NCI-H1694 treated with DMSO at 0.1 percent for 48 hours (cell line): ENCODE measurements around the gene METTL27.
"Not testable (repeated sequence)": the region's sequence is repeated elsewhere in the genome, so short reads cannot be mapped to it uniquely, and the experiment has no call there.

Experiments used
- DNase-seq: peaks from one replicate; lab custom pipeline; 2025; lab: John Stamatoyannopoulos, UW

METTL27 gene

DNA sequence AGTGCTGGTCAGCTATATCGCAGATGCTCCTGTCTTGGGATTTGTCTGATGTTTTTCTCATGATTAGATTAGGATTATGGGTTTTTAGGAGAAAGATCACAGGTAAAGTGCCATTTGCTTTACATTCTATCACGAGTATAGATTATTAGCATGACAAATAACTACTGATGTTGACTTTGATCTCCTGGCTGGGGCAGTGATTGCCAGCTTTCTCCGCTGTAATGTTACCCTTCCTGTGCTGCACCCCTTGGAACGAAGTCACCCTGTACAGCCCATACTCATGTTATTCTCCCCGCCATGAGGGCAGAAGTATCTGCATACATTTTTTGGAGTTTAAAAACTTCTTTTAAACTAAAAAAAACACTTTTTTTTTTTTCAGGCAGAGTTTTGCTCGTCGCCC is 22.3 kb downstream of the METTL27 start:
- DNase-seq, result no peak

DNA sequence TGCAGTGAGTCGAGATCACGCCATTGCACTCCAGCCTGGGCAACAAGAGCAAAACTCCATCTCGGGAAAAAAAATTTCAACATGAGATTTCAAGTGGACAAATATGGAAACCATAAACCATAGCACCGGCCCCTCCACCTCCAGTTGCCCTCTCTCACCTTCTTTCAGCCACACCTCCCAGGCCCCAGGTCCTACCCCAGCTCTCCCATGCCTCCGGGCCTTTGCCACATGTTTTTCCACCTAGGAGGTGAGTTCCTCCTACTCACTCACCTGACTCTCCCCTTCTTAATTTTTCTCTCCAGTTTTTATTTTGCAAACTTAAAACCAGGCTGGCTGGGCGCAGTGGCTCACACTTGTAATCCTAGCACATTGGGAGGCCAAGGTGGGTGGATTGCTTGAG is 25.2 kb downstream of the METTL27 start:
- no peak for DNase-seq

DNA sequence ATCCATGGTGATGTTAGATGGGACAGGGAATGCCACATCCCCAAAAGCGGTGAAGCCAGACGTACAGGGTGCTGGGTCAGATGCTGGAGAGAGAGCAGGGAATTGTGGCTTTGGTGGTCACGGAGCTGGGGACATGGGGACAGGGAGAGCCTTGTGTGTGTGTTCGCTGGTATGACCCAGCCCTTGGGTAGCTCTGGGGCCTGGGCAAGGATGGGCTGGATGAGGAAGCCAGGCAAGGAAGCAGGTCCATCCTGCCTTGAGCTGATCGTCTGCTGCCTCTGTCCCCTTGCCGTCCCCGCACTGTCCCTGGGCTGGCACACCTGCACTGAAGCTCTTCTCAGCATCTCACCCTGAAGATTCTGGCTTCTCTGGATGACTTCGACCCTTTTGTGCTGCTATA is 26.9 kb downstream of the METTL27 start:
- DNase-seq, result no peak

DNA sequence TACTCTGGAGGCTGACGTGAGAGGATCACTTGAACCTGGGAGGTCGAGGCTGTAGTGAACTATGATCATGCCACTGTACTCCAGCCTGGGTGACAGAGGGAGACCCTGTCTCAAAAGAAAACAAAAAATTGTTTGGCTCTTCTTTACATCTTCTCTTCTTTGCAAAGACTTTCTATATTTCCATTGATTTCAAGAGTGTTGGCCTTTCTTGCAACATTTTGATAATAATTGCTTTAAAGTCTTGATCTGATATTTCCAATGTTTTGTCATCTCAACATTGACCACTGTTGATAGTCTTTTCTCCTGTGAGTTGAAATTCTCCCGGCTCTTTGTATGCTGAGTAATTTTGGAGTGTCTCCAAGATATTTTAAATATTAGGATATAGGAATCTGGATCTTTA is 29.3 kb downstream of the METTL27 start:
- DNase-seq, result no peak

DNA sequence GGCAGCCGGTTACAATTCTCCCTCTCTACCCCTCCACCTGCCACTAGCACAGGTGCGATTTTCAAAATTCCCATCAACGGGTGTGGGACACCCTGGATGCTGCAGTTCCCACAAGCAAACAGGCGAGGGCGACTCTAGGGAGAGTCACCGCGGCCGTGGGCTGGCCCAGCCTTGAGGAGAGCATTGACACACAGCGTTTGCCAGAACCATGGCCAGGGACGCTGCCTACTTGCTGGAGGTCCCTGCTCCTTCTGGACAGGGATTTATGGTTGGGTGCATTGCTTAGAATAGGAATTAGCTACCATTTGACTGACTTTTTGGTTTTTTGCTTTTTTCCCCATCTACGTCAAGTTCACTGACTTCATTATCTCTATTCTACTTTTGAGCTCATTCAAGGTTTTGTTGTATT is 30.6 kb downstream of the METTL27 start:
- peak; percentile 39 for DNase-seq

DNA sequence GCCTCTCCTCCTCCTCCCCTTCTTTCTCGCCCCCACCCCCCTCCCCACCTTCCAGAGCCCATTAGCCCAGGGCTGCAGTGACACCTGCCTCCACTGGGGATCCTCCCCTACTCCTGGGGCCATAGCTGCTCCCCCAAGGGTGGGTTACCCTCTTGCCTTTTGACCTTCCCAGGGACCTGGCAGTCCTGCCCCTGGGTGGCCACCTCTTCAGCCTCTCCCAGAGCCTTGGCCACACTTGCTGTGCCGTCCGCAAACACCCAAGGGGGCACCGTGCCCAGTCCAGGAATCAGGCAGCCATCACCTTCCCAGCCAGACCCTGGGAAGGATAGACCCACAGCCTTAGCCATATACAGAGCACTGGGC is 31.3 kb downstream of the METTL27 start:
- DNase-seq, result no peak

DNA sequence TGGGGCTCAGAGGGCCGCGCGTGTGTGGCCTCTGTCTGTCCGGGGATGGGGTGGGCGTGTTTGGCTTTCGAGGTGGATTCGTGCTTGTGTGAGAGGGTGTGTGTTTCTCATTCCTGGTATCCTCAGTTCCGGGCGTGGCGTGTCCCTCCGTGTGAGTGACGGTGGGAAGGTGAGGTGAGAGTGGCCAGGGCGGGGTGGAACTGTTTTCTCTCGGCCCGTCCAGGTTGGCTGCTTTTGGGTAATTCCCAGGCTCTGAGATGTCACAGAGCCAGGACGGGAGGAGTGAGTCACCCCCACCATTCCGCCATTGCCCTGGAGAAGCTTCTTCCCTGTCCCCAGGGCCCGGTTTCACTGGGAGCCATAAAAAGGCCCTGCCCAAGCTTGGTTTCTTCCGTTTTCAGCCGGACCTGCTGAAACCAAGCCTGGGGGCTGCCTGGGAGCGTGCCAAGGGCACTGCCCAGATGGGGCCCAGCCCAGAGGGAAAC is 32.8 kb downstream of the METTL27 start:
- DNase-seq, result no peak

DNA sequence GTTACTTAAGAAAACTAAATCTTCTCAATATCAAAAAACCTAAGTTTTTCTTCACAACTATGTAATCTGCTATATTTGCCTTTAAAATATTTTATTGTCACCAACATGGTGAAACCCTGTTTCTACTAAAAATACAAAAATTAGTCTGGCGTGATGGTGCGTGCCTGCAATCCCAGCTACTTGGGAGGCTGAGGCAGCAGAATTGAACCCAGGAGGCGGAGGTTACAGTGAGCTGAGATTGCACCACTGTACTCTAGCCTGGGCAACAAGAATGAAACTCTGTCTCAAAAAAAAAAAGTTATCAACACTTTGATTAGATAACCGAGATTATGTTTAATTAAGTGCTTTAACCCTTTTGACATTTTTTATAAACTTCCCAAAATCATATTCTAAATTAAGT is 39.9 kb downstream of the METTL27 start:
- no peak for DNase-seq

DNA sequence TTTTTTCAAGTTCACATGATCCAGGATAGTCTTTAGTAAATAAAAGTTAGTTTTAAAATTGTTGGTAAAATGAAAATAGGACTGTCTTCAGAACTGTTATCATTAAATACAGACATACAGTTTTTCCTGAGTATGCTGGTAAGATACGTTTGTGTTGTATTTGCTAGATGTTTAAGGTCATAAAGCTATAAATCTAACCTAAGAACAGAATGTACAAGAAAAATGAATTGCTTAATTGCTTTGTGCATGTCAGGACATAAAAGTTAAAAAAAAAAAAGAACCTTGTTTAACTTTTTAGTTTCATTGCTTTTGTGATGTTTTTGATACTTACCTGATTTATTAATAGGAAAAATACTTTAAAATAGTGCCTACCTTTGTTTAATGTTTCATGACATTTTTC is 40.7 kb downstream of the METTL27 start:
- DNase-seq, result no peak

DNA sequence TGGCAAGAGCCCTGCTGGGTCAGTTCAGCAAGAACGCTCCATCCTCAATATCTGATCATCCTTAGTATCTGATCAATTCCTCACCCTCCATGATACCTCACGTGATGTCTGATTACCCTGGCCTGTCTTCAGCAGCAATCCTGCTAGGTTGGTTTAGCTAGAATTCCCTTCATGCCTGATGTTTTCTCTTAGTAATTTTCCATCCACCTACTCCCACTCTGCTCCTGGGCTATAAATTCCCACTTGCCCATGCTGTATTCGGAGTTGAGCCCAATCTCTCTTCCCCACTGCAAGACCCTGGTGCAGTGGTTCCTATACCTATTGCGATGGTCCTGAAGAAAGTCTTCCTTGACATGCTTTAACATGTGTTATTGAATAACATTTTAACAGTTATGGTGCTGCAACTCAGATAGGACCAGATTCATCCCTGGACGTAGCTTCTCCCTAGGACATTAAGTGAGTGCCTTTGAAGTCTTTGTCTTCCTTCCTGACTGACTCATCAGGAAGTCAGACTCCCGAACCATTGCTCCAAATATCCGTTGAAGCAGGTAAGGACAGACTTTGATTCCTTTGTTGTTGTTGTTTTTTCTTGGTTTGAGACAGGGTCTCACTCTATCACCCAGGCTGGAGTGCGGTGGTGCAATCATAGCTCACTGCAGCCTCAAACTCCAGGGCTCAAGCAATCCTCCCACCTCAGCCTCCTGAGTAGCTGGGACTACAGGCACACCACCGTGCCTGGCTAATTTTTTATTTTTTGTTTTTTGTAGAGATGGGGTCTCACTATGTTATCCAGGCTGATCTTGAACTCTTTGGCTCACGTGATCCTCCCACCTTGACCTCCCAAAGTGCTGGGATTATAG is 42.8 kb downstream of the METTL27 start:
- DNase-seq, result no peak

DNA sequence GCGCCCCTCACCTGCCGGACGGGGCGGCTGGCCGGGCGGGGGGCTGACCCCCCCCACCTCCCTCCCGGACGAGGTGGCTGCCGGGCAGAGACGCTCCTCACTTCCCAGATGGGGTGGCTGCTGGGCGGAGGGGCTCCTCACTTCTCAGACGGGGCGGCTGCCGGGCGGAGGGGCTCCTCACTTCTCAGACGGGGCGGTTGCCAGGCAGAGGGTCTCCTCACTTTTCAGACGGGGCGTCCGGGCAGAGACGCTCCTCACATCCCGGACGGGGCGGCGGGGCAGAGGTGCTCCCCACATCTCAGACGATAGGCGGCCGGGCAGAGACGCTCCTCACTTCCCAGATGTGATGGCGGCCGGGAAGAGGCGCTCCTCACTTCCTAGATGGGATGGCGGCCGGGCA is 45.1 kb downstream of the METTL27 start:
- not testable (repeated sequence) for DNase-seq

DNA sequence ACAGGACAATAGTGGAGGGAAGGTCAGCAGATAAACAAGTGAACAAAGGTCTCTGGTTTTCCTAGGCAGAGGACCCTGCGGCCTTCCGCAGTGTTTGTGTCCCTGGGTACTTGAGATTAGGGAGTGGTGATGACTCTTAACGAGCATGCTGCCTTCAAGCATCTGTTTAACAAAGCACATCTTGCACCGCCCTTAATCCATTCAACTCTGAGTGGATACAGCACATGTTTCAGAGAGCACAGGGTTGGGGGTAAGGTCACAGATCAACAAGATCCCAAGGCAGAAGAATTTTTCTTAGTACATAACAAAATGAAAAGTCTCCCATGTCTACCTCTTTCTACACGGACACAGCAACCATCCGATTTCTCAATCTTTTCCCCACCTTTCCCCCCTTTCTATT is 45.7 kb downstream of the METTL27 start:
- not testable (repeated sequence) for DNase-seq

DNA sequence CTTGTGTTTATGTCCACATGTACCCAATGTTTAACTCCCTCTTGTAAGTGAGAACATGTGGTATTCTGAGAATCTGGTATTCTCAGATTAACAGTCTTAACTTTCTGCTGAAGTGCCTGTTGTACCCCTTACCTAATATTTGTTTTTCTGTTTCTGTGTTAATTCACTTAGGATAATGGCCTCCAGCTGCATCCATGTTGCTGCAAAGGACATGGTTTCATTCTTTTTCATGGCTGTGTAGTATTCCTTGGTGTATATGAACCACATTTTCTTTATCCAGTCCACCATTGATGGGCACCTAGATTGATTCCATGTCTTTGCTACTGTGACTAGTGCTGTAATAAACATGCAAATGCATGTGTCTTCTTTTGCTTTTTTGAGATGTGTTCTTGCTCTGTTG is 47.1 kb downstream of the METTL27 start:
- DNase-seq, result not testable (repeated sequence)

DNA sequence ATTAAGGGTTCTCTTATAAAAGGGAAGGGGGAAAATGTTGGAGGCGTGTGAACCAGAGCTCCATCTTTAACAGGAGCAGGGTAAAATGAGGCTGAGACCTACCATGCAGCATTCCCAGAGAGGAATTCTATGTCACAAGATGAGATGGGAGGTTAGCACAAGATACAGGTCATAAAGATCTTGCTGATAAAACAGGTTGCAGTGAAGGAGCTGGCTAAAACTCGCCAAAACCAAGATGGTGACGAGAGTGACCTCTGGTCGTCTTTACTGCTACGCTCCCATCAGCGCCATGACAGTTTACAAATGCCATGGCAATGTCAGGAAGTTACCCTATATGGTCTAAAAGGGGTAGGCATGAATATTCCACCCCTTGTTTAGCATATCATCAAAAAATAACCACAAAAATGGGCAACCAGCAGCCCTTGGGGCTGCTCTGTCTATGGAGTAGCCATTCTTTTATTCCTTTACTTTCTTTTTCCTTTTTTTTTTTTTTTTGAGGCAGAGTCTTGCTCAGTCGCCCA is 51.1 kb downstream of the METTL27 start:
- DNase-seq, result not testable (repeated sequence)

DNA sequence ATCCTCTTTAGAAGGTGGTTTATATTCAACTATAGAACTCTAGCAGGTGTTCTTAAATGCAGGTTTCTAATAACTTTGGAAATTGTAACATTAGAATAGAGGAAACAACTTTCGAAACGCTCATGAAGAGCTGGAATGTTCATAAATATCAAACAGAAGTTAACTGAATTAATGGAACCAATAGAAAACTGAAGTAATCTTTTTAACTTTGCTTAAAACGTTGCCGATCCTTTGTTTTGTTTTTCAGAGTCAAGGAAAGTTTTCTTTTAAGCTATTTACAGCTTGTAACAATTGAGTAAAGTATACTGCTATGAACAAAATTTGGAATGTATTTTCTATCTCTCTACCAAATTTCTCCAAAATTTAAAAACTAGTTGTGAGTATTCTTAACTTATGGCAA is 53.3 kb downstream of the METTL27 start:
- DNase-seq, result no peak

DNA sequence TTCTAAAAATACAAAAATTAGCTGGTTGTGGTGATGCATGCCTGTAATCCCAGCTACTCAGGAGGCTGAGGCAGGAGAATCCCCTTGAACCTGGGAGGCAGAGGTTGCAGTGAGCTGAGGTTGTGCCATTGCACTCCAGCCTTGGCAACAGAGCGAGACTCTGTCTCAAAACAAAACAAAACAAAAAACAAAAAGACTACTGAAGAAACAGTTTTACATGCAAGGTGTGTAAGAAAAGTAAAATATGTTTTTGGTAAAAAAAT is 54.6 kb downstream of the METTL27 start:
- not testable (repeated sequence) for DNase-seq

DNA sequence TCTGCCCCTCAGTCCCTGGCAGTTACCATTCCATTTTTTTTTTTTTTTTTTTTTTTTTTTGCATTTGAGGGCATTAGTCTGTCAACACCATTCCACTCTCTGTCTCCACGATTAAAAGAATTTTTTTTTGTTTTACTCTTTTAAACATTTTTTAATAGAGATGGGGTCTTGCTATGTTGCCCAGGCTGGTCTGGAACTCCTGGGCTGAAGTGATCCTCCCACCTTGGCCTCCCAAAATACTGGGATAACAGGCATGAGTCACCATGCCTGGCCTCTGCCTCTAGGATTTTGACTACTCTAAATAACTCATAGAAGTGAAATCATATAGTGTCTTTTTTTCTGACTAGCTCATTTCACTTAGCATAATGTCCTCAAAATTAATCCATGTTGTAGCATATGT is 55.7 kb downstream of the METTL27 start:
- no peak for DNase-seq
